Prostate gland (tissue), 2 donors: ENCODE data around the gene THAP4. TPM values are rescaled to one million over a fixed set of nuclear protein-coding genes. Genes with fewer than 3 reads are reported as not detected.

Source experiments
- DNase-seq: peaks from one replicate; pipeline ENCODE4 v3.0.0-alpha.2; 2019; ENCODE audit warnings: low spot score
- H3K27ac ChIP-seq, 2 donors: fragments of 200-600 bp; sonication (generic); 2 replicates each; pipeline ENCODE4 v1.5.1; 2017 to 2019
- H3K27me3 ChIP-seq: fragments of 200-600 bp; sonication (generic); replicated peaks from 2 replicates; pipeline ENCODE4 v1.5.1; 2019; ENCODE audit not compliant: insufficient read depth
- H3K36me3 ChIP-seq, 2 donors: fragments of 200-600 bp; sonication (generic); 1 replicate in 1 of 2; 2 replicates in 1 of 2; pipeline versions ENCODE4 v1.5.1 to v1.8.1; 2017 to 2019
- H3K4me1 ChIP-seq: fragments of 200-600 bp; sonication (generic); replicated peaks from 2 replicates; pipeline ENCODE4 v1.5.1; 2019
- H3K4me3 ChIP-seq, 2 donors: fragments of 200-600 bp; sonication (generic); 2 replicates each; pipeline ENCODE4 v1.5.1; 2017 to 2019
- H3K9me3 ChIP-seq: fragments of 200-600 bp; sonication (generic); 2 replicates; pipeline ENCODE4 v1.5.1; 2017
- POLR2A ChIP-seq: fragments of 450-650 bp; IDR thresholded peaks from one replicate; pipeline ENCODE4 v1.6.1; 2016; ENCODE audit warnings: antibody characterized with exemption, mild to moderate bottlenecking
- POLR2AphosphoS5 ChIP-seq: sonication (generic); formaldehyde crosslinking; IDR thresholded peaks from one replicate; pipeline ENCODE4 v1.6.1; 2017; ENCODE audit warnings: antibody characterized with exemption
- WGBS: methylation state at CpG from one replicate; pipeline ENCODE4 v1.1.5; 2018; 5-methylcytosine and 5-hydroxymethylcytosine counted together
- intact Hi-C: fragments of 100-400 bp; cut with DNase I; formaldehyde crosslinking; loops from one replicate; pipeline ENCODE4 v1.14.2; 2022
- total RNA-seq, 2 donors: library from RNA; depleted of rRNA; stranded (reverse); fragments of >200 nt; gene quantifications; one replicate each; pipeline ENCODE4 v1.1.0, GENCODE V29; 2016
- TF ChIP-seq, protein P1 (sequence below), 4 experiments: fragments of 200-600 bp in 2 of 4; fragments of 450-650 bp in 2 of 4; sonication (generic) in 2 of 4; IDR thresholded peaks; 1 replicate in 3 of 4; 2 replicates in 1 of 4; pipeline ENCODE4 v1.5.1; 2016 to 2019; ENCODE audit warnings: antibody characterized with exemption in 4 of 4, mild to moderate bottlenecking in 2 of 4, moderate library complexity in 2 of 4

The THAP4 gene
- total RNA-seq, 2 donors from 2014 or later: 60.8 to 92.9 TPM

DNA sequence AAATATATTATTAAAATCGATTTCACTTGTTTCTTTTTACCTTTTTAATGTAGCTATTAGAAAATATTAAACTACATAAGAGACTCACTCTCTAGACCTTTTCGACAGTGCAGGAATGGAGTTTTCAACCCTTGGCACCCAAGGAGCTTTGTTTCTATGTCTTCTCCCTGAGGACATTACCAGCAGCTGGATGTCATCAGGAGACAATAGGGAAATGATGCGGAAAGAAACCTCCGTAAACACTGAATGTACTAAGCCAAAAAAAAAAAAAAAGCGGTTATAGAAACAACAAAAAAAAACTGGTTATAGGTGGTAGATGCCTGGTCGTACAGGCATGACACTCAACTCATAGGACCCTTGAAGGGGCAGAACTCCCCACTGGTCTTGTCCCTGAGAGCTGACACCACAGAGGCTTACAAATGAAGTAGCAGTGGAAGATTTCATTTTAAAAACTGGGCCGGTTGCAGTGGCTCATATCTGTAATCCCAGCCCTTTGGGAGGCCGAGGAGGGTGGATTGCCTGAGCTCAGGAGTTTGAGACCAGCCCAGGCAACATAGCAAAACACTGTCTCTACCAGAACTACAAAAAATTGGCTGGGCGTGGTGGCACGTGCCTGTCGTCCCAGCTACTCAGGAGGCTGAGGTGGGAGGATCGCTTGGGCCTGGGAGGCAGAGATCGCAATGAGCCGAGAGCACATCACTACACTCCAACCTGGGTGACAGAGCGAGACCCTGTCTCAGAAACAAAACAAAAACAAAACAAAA is 23.8 kb downstream of the THAP4 start:
- peak overlapping the region; percentile 17 to 41 for H3K27ac ChIP-seq

DNA sequence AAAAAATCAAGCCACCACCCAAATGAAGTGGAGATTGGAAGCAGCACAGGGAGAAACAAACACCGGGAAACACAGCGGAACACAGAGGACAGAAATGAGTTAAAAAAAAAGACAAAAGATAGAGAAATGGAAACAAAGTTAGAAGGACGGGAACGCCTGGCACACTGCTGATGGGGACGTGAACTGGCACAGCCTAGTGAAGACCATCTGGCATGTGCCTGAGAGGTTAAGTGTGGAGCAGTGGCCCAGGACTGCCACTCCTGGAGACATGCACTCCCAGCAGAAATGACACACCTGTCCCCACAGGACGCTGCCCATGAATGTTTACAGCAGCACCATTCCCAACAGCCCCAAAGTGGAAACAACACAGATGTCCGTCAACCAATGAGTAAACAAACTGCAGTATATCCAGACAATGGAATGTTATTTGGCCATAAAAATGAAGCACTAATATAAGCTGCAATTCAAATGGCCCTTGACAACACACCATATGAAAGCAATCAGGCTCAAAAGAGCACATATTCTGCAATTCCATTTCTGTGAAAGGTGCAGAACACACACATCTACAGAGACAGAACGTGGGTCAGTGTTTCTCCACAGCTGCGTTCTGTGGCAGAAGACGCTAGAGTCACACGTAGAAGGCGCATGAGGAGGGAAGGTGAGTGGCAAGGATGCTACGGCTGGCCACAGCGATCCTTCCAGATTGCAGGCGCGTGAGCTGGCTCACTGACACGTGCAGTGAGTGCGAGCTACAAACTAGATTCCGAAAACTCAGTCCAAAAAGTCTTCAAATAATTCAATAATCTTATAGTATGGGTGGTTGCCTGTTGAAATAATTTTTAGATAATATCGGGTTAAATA is 24.6 kb downstream of the THAP4 start:
- peak overlapping the region in 1 of 2 donors; percentile 41 for H3K27ac ChIP-seq
- H3K9me3 ChIP-seq: no peaks in the 10 kb centered on the region
- peaks cover 10% of the 10 kb centered on the region for H3K4me1 ChIP-seq
- TF ChIP-seq POLR2A: no peak
- TF ChIP-seq POLR2AphosphoS5: no peak
- TF ChIP-seq, protein P1, sequence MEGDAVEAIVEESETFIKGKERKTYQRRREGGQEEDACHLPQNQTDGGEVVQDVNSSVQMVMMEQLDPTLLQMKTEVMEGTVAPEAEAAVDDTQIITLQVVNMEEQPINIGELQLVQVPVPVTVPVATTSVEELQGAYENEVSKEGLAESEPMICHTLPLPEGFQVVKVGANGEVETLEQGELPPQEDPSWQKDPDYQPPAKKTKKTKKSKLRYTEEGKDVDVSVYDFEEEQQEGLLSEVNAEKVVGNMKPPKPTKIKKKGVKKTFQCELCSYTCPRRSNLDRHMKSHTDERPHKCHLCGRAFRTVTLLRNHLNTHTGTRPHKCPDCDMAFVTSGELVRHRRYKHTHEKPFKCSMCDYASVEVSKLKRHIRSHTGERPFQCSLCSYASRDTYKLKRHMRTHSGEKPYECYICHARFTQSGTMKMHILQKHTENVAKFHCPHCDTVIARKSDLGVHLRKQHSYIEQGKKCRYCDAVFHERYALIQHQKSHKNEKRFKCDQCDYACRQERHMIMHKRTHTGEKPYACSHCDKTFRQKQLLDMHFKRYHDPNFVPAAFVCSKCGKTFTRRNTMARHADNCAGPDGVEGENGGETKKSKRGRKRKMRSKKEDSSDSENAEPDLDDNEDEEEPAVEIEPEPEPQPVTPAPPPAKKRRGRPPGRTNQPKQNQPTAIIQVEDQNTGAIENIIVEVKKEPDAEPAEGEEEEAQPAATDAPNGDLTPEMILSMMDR (IDR thresholded peaks at IDR 0.05): no peak
- H3K36me3 ChIP-seq: no peaks in the 10 kb centered on the region
- no peak overlapping the region for H3K4me3 ChIP-seq
- 60% methylated on average over 20 of the region's 20 CpGs for WGBS
- H3K27me3 ChIP-seq: no peaks in the 10 kb centered on the region
- intact Hi-C loops: no loop called here
- no peak for DNase-seq

More for the DNA sequence above, 23.8 kb downstream of the THAP4 start:
- peaks cover 10% of the 10 kb centered on the region for H3K4me1 ChIP-seq
- TF ChIP-seq, protein P1 (IDR thresholded peaks at IDR 0.05): no peak
- no peak for TF ChIP-seq POLR2AphosphoS5
- TF ChIP-seq POLR2A: no peak
- intact Hi-C loops: no loop called here
- no peak for DNase-seq
- no peaks in the 10 kb centered on the region for H3K27me3 ChIP-seq
- 63% methylated on average over 15 of the region's 15 CpGs for WGBS
- no peaks in the 10 kb centered on the region for H3K9me3 ChIP-seq
- H3K4me3 ChIP-seq: no peak overlapping the region
- no peaks in the 10 kb centered on the region for H3K36me3 ChIP-seq

DNA sequence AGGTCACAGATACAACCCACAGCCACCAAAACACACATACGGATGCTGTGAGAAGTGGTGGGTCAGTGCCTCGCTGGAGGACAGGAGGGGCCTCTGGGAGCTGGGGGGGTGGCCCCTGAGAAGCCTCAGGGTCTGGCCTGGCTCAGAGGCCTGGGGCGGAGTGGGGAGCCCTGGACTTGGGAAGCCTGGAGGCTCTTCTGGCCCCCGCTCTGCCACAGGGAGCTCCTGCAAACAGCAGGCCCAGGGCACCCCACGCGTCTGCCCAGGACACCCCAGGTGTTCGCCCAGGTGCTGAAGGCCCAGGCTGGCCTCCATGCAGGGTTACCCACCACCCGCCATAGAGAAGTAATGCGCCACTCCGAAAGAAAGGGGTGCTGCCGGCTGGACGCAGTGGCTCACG is 25.9 kb downstream of the THAP4 start:
- Histone ChIP-seq H3K27ac (no peak overlapping the region), H3K27me3 (no peaks in the 10 kb centered on the region), H3K9me3 (no peaks in the 10 kb centered on the region), H3K4me1 (peaks cover 10% of the 10 kb centered on the region), H3K4me3 (no peak overlapping the region), H3K36me3 (no peaks in the 10 kb centered on the region)
- 93% methylated on average over 13 of the region's 13 CpGs for WGBS
- TF ChIP-seq, protein P1 (IDR thresholded peaks at IDR 0.05): no peak
- TF ChIP-seq POLR2AphosphoS5: no peak
- TF ChIP-seq POLR2A: no peak
- DNase-seq: no peak
- intact Hi-C loops: no loop called here

DNA sequence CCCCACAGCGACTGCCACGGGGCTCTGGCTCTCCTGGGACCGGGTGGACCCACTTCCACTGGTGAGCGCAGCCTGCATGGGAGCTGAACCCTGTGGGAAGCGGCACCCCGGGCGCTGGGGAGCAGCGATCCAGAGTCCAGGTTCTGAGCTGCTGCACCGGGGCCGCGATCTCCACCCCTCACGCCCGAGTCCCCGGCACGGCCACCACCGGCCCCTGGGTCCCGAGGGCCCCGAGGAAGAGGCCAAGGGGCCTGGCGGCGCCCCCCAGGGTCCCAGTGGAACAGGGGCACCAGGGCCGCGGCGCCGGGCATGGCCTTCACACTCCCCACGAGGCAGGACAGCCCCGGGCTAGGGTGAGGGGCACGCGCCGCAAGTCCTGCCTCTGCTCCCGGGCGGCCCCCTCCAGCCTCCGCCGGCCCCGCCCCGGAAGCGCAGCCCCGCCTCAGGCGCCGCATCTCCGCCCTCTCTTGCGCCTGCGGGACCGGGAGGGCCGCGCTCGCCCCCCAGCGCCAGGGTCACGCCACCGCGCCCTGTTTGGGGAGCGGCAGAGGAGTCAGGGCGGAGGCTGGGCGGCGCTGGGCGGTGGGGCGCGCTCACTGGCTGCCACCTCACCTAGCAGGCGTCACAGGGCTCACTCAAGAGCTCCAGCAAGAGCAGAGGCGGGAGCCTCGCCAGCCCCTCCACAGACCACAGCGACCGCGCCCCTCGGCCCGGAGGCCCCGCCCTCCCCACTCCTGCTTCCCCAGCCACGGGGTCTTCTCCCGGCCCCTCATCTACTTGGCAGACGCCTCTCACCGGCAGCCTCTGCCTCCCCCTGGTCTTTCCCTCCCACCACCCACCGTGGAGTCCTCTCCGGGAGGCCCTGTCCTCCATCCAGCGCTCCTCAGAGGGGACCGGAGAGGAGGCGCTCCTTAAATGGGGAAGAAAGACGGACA is 26.8 kb downstream of the THAP4 start:
- WGBS: 18% methylated on average over 25 of the region's 76 CpGs
- Histone ChIP-seq H3K4me3 (peak overlapping the region; percentile 44 to 48), H3K27ac (peak overlapping the region; percentile 67 to 73), H3K36me3 (no peaks in the 10 kb centered on the region), H3K9me3 (no peaks in the 10 kb centered on the region), H3K4me1 (peaks cover 10% of the 10 kb centered on the region), H3K27me3 (no peaks in the 10 kb centered on the region)
- intact Hi-C loops: no loop called here
- TF ChIP-seq, protein P1 (IDR thresholded peaks at IDR 0.05): peak; percentile 35 to 72 (median 58)
- TF ChIP-seq POLR2A: peak; percentile 46
- TF ChIP-seq POLR2AphosphoS5: peak; percentile 30
- peak; percentile 72 for DNase-seq
